ENCODE data around the gene HMGB1.

HMGB1 gene

DNA sequence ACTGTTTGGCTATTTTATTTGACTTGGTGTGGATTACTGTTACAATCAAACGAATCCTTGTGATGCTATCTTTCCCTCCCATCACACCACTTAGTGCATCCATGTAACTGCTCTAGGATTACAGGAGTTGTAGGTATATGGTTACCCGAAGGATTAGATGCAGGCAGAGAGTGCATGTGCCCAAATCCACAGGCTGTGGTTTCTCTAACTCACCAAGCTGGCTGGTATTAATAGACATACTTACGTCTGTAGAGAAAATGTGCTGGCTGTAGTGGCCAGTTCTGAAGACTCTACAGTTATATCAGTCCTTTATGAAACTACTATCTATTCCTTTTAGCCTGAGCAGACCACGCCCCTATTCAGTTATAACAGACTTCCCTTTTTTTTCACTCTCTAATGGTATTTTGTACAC is 1.1 kb upstream of the HMGB1 start:
- peaks cover 17% of the 10 kb centered on the region for H4K20me1 ChIP-seq (ENCODE audit: insufficient read depth, low read length)
- peak overlapping the region; percentile 97 for H3K27ac ChIP-seq (ENCODE audit: low read length)
- peaks cover 36% of the 10 kb centered on the region for H3K4me1 ChIP-seq (ENCODE audit: insufficient read depth, low read length)
- peaks cover 27% of the 10 kb centered on the region for H3K36me3 ChIP-seq (ENCODE audit: insufficient read depth, low read length)
- H3K9me3 ChIP-seq (ENCODE audit: insufficient read depth, low read length, severe bottlenecking) = no peaks in the 10 kb centered on the region
- ATAC-seq (ENCODE audit: insufficient read depth, low read depth) = peak; percentile 16
- peak; percentile 51 for DNase-seq
- TF ChIP-seq EZH2 (IDR thresholded peaks at IDR 0.05; ENCODE audit: borderline replicate concordance, low read depth, low read length, severe bottlenecking) = no peak
- TF ChIP-seq CTCF (IDR thresholded peaks at IDR 0.05; ENCODE audit: borderline replicate concordance, extremely low read depth, low read length, poor library complexity, severe bottlenecking) = no peak
- peak overlapping the region; percentile 80 for H3K9ac ChIP-seq (ENCODE audit: low read depth, low read length)
- no peaks in the 10 kb centered on the region for H3K27me3 ChIP-seq (ENCODE audit: insufficient read depth, low read length, poor library complexity)
- H3K4me3 ChIP-seq (ENCODE audit: low read depth in 1 of 2, low read length in 2 of 2) = peak overlapping the region; percentile 21 to 58; a peak in 3 of 4 replicates
- peaks cover 50% of the 10 kb centered on the region for H3K79me2 ChIP-seq (ENCODE audit: insufficient read depth, low read length)
- peak overlapping the region; percentile 81 for H3K4me2 ChIP-seq (ENCODE audit: insufficient read depth, low read length)
- peak overlapping the region; percentile 62 for H2AFZ ChIP-seq (ENCODE audit: low read depth, low read length)

GRCh38 chr13:30466358-30466714 is 600 bp upstream of the HMGB1 start:
- Histone ChIP-seq H3K27ac (ENCODE audit: low read length) (peak overlapping the region; percentile 97), H3K9me3 (ENCODE audit: insufficient read depth, low read length, severe bottlenecking) (no peaks in the 10 kb centered on the region), H3K4me1 (ENCODE audit: insufficient read depth, low read length) (peaks cover 41% of the 10 kb centered on the region), H2AFZ (ENCODE audit: low read depth, low read length) (peak overlapping the region; percentile 62), H3K4me2 (ENCODE audit: insufficient read depth, low read length) (peak overlapping the region; percentile 81), H3K27me3 (ENCODE audit: insufficient read depth, low read length, poor library complexity) (no peaks in the 10 kb centered on the region), H3K36me3 (ENCODE audit: insufficient read depth, low read length) (peaks cover 32% of the 10 kb centered on the region), H3K9ac (ENCODE audit: low read depth, low read length) (peak overlapping the region; percentile 80), H3K79me2 (ENCODE audit: insufficient read depth, low read length) (peaks cover 55% of the 10 kb centered on the region), H4K20me1 (ENCODE audit: insufficient read depth, low read length) (peaks cover 22% of the 10 kb centered on the region), H3K4me3 (ENCODE audit: low read depth in 1 of 2, low read length in 2 of 2) (peak overlapping the region; percentile 21 to 58; a peak in 3 of 4 replicates)
- TF ChIP-seq EZH2 (IDR thresholded peaks at IDR 0.05; ENCODE audit: borderline replicate concordance, low read depth, low read length, severe bottlenecking) = no peak
- TF ChIP-seq CTCF (IDR thresholded peaks at IDR 0.05; ENCODE audit: borderline replicate concordance, extremely low read depth, low read length, poor library complexity, severe bottlenecking) = no peak
- no peak for DNase-seq
- ATAC-seq (ENCODE audit: insufficient read depth, low read depth) = peak; percentile 16

- no peak overlapping the region for H3K4me2 ChIP-seq (ENCODE audit: insufficient read depth, low read length)
- H3K27ac ChIP-seq (ENCODE audit: low read length) = peak overlapping the region; percentile 88
- no peak for TF ChIP-seq EZH2 (IDR thresholded peaks at IDR 0.05; ENCODE audit: borderline replicate concordance, low read depth, low read length, severe bottlenecking)
- no peaks in the 10 kb centered on the region for H3K27me3 ChIP-seq (ENCODE audit: insufficient read depth, low read length, poor library complexity)
- H3K79me2 ChIP-seq (ENCODE audit: insufficient read depth, low read length) = peaks cover 56% of the 10 kb centered on the region
- ATAC-seq (ENCODE audit: insufficient read depth, low read depth) = no peak
- H3K36me3 ChIP-seq (ENCODE audit: insufficient read depth, low read length) = peaks cover 33% of the 10 kb centered on the region
- DNase-seq = no peak
- peaks cover 42% of the 10 kb centered on the region for H3K4me1 ChIP-seq (ENCODE audit: insufficient read depth, low read length)
- H3K9ac ChIP-seq (ENCODE audit: low read depth, low read length) = peak overlapping the region; percentile 88
- peak overlapping the region; percentile 46 to 59; a peak in 3 of 4 replicates for H3K4me3 ChIP-seq (ENCODE audit: low read depth in 1 of 2, low read length in 2 of 2)
- no peak overlapping the region for H2AFZ ChIP-seq (ENCODE audit: low read depth, low read length)
- H3K9me3 ChIP-seq (ENCODE audit: insufficient read depth, low read length, severe bottlenecking) = no peaks in the 10 kb centered on the region
- H4K20me1 ChIP-seq (ENCODE audit: insufficient read depth, low read length) = peaks cover 24% of the 10 kb centered on the region
Observed at GRCh38 chr13:30465343-30465592, 468 bp downstream of the HMGB1 start.

DNA sequence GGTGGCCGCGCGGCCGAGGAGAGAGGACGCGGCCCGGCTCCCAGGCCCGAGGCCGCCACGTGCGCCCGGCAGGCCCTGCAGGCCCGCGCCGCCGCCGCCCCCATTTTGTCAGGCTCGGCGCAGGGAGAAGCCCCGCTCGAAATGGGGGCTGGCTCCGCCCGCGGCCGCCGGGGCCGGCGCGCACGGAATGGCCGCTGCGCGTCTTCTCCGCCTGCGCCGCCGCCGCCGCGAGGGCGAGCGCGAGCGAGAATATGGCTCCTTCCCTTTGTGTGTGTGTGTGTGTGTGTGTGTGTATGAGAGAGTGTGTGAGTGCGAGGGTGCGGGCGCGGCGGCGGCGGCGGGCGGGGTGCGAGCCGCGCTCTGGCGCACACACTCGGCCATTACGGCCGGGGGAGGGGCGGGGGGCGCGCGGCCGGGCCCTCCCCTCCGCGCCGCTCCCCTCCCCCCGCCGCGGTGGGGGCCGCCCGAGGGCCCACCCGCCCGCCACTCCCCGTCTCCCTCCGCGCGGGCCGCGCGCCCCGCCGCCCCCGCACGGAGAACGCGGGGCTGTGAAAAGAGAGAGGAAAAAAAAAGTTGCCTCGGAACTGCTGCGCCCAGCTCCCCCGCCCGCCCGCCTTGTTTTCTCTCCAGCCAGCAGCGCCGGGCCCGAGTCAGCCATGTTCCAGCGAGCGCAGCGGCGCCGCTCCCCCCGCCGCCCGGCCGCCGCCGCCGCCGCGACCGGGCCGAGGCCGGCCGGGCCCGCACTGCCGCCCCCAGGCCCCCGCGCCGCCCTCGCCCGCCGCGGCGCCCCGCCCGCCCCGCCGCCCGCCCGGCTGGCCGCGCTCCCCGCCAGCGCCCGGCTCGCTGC is 1.0 kb downstream of the HMGB1 start:
- DNase-seq (peak; percentile 81), ATAC-seq (ENCODE audit: insufficient read depth, low read depth) (peak; percentile 29)
- peaks cover 24% of the 10 kb centered on the region for H4K20me1 ChIP-seq (ENCODE audit: insufficient read depth, low read length)
- H3K36me3 ChIP-seq (ENCODE audit: insufficient read depth, low read length) = peaks cover 37% of the 10 kb centered on the region
- peaks cover 42% of the 10 kb centered on the region for H3K4me1 ChIP-seq (ENCODE audit: insufficient read depth, low read length)
- H3K79me2 ChIP-seq (ENCODE audit: insufficient read depth, low read length) = peaks cover 56% of the 10 kb centered on the region
- TF ChIP-seq CTCF (IDR thresholded peaks at IDR 0.05; ENCODE audit: borderline replicate concordance, extremely low read depth, low read length, poor library complexity, severe bottlenecking) = no peak
- TF ChIP-seq EZH2 (IDR thresholded peaks at IDR 0.05; ENCODE audit: borderline replicate concordance, low read depth, low read length, severe bottlenecking) = no peak
- peak overlapping the region; percentile 83 for H3K9ac ChIP-seq (ENCODE audit: low read depth, low read length)
- H3K27ac ChIP-seq (ENCODE audit: low read length) = peak overlapping the region; percentile 82
- no peak overlapping the region for H2AFZ ChIP-seq (ENCODE audit: low read depth, low read length)
- H3K9me3 ChIP-seq (ENCODE audit: insufficient read depth, low read length, severe bottlenecking) = no peaks in the 10 kb centered on the region
- peak overlapping the region; percentile 63 for H3K4me2 ChIP-seq (ENCODE audit: insufficient read depth, low read length)
- peak overlapping the region; percentile 59 to 69; a peak in 3 of 4 replicates for H3K4me3 ChIP-seq (ENCODE audit: low read depth in 1 of 2, low read length in 2 of 2)
- no peaks in the 10 kb centered on the region for H3K27me3 ChIP-seq (ENCODE audit: insufficient read depth, low read length, poor library complexity)
